Measurements from ENCODE around the gene RAPGEF1.

- TF ChIP-seq POLR2A (IDR thresholded peaks at IDR 0.05) (no peak), CTCF (IDR thresholded peaks at IDR 0.05 in 8 of 11, conservative IDR thresholded peaks at IDR 0.05 in 3 of 11) (no peak), POLR2AphosphoS5 (IDR thresholded peaks at IDR 0.05) (no peak)
Observed at GRCh38 chr9:131635892-131636291, 104.0 kb downstream of the RAPGEF1 start.

All from spleen (tissue), 7 donors.